H9 (cell line): ENCODE data around the gene C1RL. TPM values are rescaled to one million over a fixed set of nuclear protein-coding genes. Genes with fewer than 3 reads are reported as not detected.

Source experiments
- DNase-seq: peaks from one replicate; pipeline ENCODE4 v3.0.0-alpha.2; 2017
- H2AFZ ChIP-seq: one replicate; pipeline ENCODE4 v1.6.1; 2013; ENCODE audit warnings: mild to moderate bottlenecking, low read length, control low read depth, moderate library complexity
- H2AK5ac ChIP-seq: 2 replicates; pipeline ENCODE4 v1.6.1; 2013; ENCODE audit warnings: low read length, control low read depth, mixed read lengths; ENCODE audit not compliant: insufficient read length
- H2BK120ac ChIP-seq: one replicate; pipeline ENCODE4 v1.6.1; 2013; ENCODE audit warnings: low read depth, mild to moderate bottlenecking, low read length, control low read depth, inconsistent platforms; ENCODE audit not compliant: poor library complexity, severe bottlenecking
- H2BK12ac ChIP-seq: 2 replicates; pipeline ENCODE4 v1.6.1; 2013; ENCODE audit warnings: low read length, control low read depth, mixed read lengths, low read depth; ENCODE audit not compliant: insufficient read length
- H2BK15ac ChIP-seq: 2 replicates; pipeline ENCODE4 v1.6.1; 2013; ENCODE audit warnings: low read depth, low read length, control low read depth
- H2BK20ac ChIP-seq: one replicate; pipeline ENCODE4 v1.6.1; 2013; ENCODE audit warnings: low read depth, mild to moderate bottlenecking, low read length, control low read depth, inconsistent platforms; ENCODE audit not compliant: poor library complexity, severe bottlenecking
- H2BK5ac ChIP-seq: 2 replicates; pipeline ENCODE4 v1.6.1; 2013; ENCODE audit warnings: low read length, control low read depth, mixed read lengths; ENCODE audit not compliant: insufficient read length
- H3K14ac ChIP-seq: 2 replicates; pipeline ENCODE4 v1.6.1; 2013; ENCODE audit warnings: low read length, control low read depth; ENCODE audit not compliant: insufficient read depth
- H3K18ac ChIP-seq: 2 replicates; pipeline ENCODE4 v1.6.1; 2013; ENCODE audit warnings: low read depth, mild to moderate bottlenecking, mixed read lengths, low read length, control low read depth; ENCODE audit not compliant: insufficient read length
- H3K23ac ChIP-seq: 2 replicates; pipeline ENCODE4 v1.6.1; 2013; ENCODE audit warnings: low read length, control low read depth, mixed read lengths, low read depth; ENCODE audit not compliant: insufficient read length
- H3K23me2 ChIP-seq: 2 replicates; pipeline ENCODE4 v1.6.1; 2013; ENCODE audit warnings: low read depth, mild to moderate bottlenecking, mixed read lengths, low read length, control low read depth; ENCODE audit not compliant: insufficient read length, poor library complexity, severe bottlenecking
- H3K27ac ChIP-seq: 2 replicates; pipeline ENCODE4 v1.5.1; 2013; ENCODE audit warnings: low read length, control low read depth, mixed read lengths, low read depth; ENCODE audit not compliant: insufficient read length
- H3K27me3 ChIP-seq: 2 replicates; pipeline ENCODE4 v1.6.1; 2013; ENCODE audit warnings: low read length, control low read depth, inconsistent platforms; ENCODE audit not compliant: insufficient read depth
- H3K4ac ChIP-seq: 2 replicates; pipeline ENCODE4 v1.6.1; 2013; ENCODE audit warnings: low read depth, mild to moderate bottlenecking, control low read depth, inconsistent platforms, low read length, moderate library complexity
- H3K4me1 ChIP-seq: 2 replicates; pipeline ENCODE4 v1.6.1; 2013; ENCODE audit warnings: low read length, control low read depth, inconsistent platforms; ENCODE audit not compliant: insufficient read depth
- H3K4me2 ChIP-seq: 2 replicates; pipeline ENCODE4 v1.6.1; 2013; ENCODE audit warnings: low read length, control low read depth, mixed read lengths; ENCODE audit not compliant: insufficient read length, insufficient read depth
- H3K56ac ChIP-seq: 2 replicates; pipeline ENCODE4 v1.6.1; 2013; ENCODE audit warnings: low read depth, mild to moderate bottlenecking, mixed read lengths, low read length, control low read depth; ENCODE audit not compliant: insufficient read length
- H3K79me1 ChIP-seq: 2 replicates; pipeline ENCODE4 v1.6.1; 2013; ENCODE audit warnings: low read depth, mild to moderate bottlenecking, moderate library complexity, low read length, control low read depth, inconsistent platforms; ENCODE audit not compliant: insufficient read depth, poor library complexity, severe bottlenecking
- H3K79me2 ChIP-seq: 2 replicates; pipeline ENCODE4 v1.6.1; 2013; ENCODE audit warnings: low read length, control low read depth, inconsistent platforms; ENCODE audit not compliant: insufficient read depth
- H3K9ac ChIP-seq: 2 replicates; pipeline ENCODE4 v1.6.1; 2013; ENCODE audit warnings: low read length, control low read depth, mixed read lengths; ENCODE audit not compliant: insufficient read length; ENCODE audit errors: extremely low read depth
- H3K9me3 ChIP-seq: one replicate; pipeline ENCODE4 v1.6.1; 2013; ENCODE audit warnings: low read depth, low read length, inconsistent platforms; ENCODE audit not compliant: control insufficient read depth
- H3T11ph ChIP-seq: one replicate; pipeline ENCODE4 v1.6.1; 2013; ENCODE audit warnings: mild to moderate bottlenecking, low read length, control low read depth, inconsistent platforms
- H4K20me1 ChIP-seq: one replicate; pipeline ENCODE4 v1.6.1; 2013; ENCODE audit not compliant: control insufficient read depth, insufficient read length, insufficient read depth
- H4K5ac ChIP-seq: 2 replicates; pipeline ENCODE4 v1.6.1; 2013; ENCODE audit warnings: low read depth, mild to moderate bottlenecking, mixed read lengths, low read length, control low read depth; ENCODE audit not compliant: insufficient read length
- H4K8ac ChIP-seq: replicated peaks from 2 replicates; pipeline ENCODE4 v1.6.1; 2013; ENCODE audit warnings: low read length, control low read depth, mixed read lengths, low read depth; ENCODE audit not compliant: insufficient read length
- H4K91ac ChIP-seq: 2 replicates; pipeline ENCODE4 v1.6.1; 2013; ENCODE audit warnings: low read depth, mild to moderate bottlenecking, moderate library complexity, mixed read lengths, low read length, control low read depth; ENCODE audit not compliant: insufficient read length
- H3K27ac Mint-ChIP-seq, 3 experiments: 2 replicates in 2 of 3; 3 replicates in 1 of 3; pipeline ENCODE4 v1.8.0; 2020 to 2021; ENCODE audit warnings: mixed read lengths in 3 of 3, mild to moderate bottlenecking in 1 of 3, moderate library complexity in 1 of 3
- H3K27me3 Mint-ChIP-seq: 2 replicates; pipeline ENCODE4 v1.8.0; 2021; ENCODE audit warnings: low read depth, mild to moderate bottlenecking, moderate library complexity, mixed read lengths
- H3K36me3 Mint-ChIP-seq, 3 experiments: 2 replicates in 2 of 3; 3 replicates in 1 of 3; pipeline ENCODE4 v1.8.0; 2020 to 2021; ENCODE audit warnings: low read depth in 3 of 3, mixed read lengths in 3 of 3; ENCODE audit not compliant: insufficient read depth in 1 of 3
- H3K4me1 Mint-ChIP-seq, 2 experiments: 2 replicates each; pipeline ENCODE4 v1.8.0; 2020; ENCODE audit warnings: mixed read lengths in 2 of 2
- H3K4me3 Mint-ChIP-seq, 2 experiments: 2 replicates in 1 of 2; 3 replicates in 1 of 2; pipeline ENCODE4 v1.8.0; 2020 to 2021; ENCODE audit warnings: mild to moderate bottlenecking in 2 of 2, mixed read lengths in 2 of 2, moderate library complexity in 1 of 2
- H3K9me3 Mint-ChIP-seq, 2 experiments: 2 replicates in 1 of 2; 3 replicates in 1 of 2; pipeline ENCODE4 v1.8.0; 2020; ENCODE audit warnings: mild to moderate bottlenecking in 2 of 2, mixed read lengths in 2 of 2, moderate library complexity in 1 of 2
- WGBS: extraction: QIAGEN DNeasy Blood & Tissue Kit; methylation state at CpG from one replicate; pipeline ENCODE4 v1.1.7; 2013; ENCODE audit warnings: missing lambda C conversion rate, low lambda C conversion rate, mixed read lengths; ENCODE audit not compliant: insufficient read length; ENCODE audit errors: extremely low coverage; 5-methylcytosine and 5-hydroxymethylcytosine counted together
- total RNA-seq: library from RNA; stranded (reverse); gene quantifications from 2 replicates; pipeline ENCODE4 v1.2.1, GENCODE V29; 2021
- TF ChIP-seq, protein P1 (sequence below): fragments of 200-600 bp; sonication (generic); conservative IDR thresholded peaks from 3 replicates; pipeline ENCODE4 v1.8.0; 2021; ENCODE audit warnings: antibody characterized with exemption, mild to moderate bottlenecking

Gene C1RL
- total RNA-seq, 1 experiment from 2014 or later = 15.1 TPM

DNA sequence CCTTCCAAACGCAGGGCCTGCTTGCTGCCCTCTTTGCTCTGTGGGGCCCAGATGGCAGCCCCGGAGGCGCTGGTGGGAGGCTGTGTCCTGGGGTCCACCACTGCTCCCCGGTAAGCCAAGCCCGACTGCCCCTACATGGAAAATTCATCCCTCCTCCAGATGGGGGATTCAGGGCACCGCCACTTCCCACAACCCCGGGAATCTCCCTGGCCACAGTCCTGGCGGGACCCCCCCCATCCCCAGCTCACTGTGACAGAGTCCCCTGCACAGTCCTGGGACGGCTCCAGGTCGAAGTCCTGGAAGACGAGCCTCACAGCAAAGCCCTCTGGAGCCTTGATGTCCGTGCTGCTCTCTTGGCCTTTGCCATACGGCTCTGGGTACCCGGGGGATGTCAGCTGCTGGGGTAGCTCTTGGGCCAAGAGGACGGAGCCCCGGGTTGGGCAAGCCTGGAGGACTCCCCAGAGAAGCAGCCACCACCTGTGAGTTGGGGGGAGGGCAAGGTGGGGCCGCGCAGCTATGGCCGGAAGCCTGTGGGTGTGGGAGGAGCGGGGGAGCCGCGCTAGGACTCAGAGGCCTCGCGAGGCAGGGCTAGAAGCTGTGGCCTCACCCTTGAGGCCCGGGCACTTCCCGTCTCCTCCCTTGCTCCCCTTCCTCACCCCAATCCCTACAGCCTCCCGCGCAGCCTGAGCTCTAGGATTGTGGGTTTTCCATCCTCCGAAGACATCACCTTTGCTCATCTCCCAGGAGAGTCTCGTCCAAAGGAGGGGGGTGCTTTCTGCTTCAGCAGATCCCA lies 815 bp downstream of the C1RL start:
- H2AFZ ChIP-seq = no peak overlapping the region
- no peak overlapping the region for H3K23ac ChIP-seq
- H2AK5ac ChIP-seq = no peak overlapping the region
- WGBS = no CpG with 5 or more reads among the region's 30 CpGs
- TF ChIP-seq, protein P1, sequence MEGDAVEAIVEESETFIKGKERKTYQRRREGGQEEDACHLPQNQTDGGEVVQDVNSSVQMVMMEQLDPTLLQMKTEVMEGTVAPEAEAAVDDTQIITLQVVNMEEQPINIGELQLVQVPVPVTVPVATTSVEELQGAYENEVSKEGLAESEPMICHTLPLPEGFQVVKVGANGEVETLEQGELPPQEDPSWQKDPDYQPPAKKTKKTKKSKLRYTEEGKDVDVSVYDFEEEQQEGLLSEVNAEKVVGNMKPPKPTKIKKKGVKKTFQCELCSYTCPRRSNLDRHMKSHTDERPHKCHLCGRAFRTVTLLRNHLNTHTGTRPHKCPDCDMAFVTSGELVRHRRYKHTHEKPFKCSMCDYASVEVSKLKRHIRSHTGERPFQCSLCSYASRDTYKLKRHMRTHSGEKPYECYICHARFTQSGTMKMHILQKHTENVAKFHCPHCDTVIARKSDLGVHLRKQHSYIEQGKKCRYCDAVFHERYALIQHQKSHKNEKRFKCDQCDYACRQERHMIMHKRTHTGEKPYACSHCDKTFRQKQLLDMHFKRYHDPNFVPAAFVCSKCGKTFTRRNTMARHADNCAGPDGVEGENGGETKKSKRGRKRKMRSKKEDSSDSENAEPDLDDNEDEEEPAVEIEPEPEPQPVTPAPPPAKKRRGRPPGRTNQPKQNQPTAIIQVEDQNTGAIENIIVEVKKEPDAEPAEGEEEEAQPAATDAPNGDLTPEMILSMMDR = no peak
- H3K27ac Mint-ChIP-seq = peak overlapping the region; percentile 61 to 98 (median 92)
- DNase-seq = peak; percentile 87
- H3K23me2 ChIP-seq = peaks cover 11% of the 10 kb centered on the region
- H3K79me2 ChIP-seq = no peaks in the 10 kb centered on the region
- H3T11ph ChIP-seq = no peak overlapping the region
- H3K79me1 ChIP-seq = no peaks in the 10 kb centered on the region
- no peak overlapping the region for H3K4ac ChIP-seq
- H3K36me3 Mint-ChIP-seq = peaks cover 17 to 31% (median 20%) of the 10 kb centered on the region in 3 experiments
- peak overlapping the region; percentile 79 for H3K4me2 ChIP-seq
- H2BK12ac ChIP-seq = no peak overlapping the region
- no peaks in the 10 kb centered on the region for H3K4me1 ChIP-seq
- no peak overlapping the region for H2BK20ac ChIP-seq
- peak overlapping the region; percentile 84 to 88 for H3K4me3 Mint-ChIP-seq
- H3K9me3 Mint-ChIP-seq = peaks cover 6 to 12% of the 10 kb centered on the region in 2 experiments
- H3K4me1 Mint-ChIP-seq = peaks cover 11 to 12% of the 10 kb centered on the region in 2 experiments
- H4K5ac ChIP-seq = no peak overlapping the region
- H4K91ac ChIP-seq = no peak overlapping the region
- H3K56ac ChIP-seq = no peak overlapping the region
- H2BK5ac ChIP-seq = no peak overlapping the region
- peak overlapping the region; percentile 33 for H3K14ac ChIP-seq
- H4K8ac ChIP-seq = no peak overlapping the region
- H3K27me3 Mint-ChIP-seq = peaks cover 7% of the 10 kb centered on the region
- no peak overlapping the region for H2BK15ac ChIP-seq
- no peaks in the 10 kb centered on the region for H3K27me3 ChIP-seq
- no peak overlapping the region for H2BK120ac ChIP-seq
- no peak overlapping the region for H3K27ac ChIP-seq
- peak overlapping the region; percentile 27 for H3K18ac ChIP-seq
- no peaks in the 10 kb centered on the region for H3K9me3 ChIP-seq
- H3K9ac ChIP-seq = peak overlapping the region; percentile 45
- H4K20me1 ChIP-seq = no peaks in the 10 kb centered on the region
